LNCaP clone FGC (cell line): ENCODE data around the gene GPRIN1.

ENCODE experiments used
- DNase-seq: peaks from one replicate; pipeline ENCODE4 v3.0.0-alpha.2; 2011; ENCODE audit warnings: low read depth
- H3K4me3 ChIP-seq: 2 replicates; pipeline ENCODE4 v1.5.1; 2011; ENCODE audit warnings: mild to moderate bottlenecking, low read depth, low read length, control low read depth
- CTCF ChIP-seq: IDR thresholded peaks from 2 replicates; pipeline ENCODE4 v1.5.1; 2012; ENCODE audit warnings: mild to moderate bottlenecking; ENCODE audit not compliant: control insufficient read depth, insufficient read depth; ENCODE audit errors: extremely low read depth

Gene GPRIN1

DNA sequence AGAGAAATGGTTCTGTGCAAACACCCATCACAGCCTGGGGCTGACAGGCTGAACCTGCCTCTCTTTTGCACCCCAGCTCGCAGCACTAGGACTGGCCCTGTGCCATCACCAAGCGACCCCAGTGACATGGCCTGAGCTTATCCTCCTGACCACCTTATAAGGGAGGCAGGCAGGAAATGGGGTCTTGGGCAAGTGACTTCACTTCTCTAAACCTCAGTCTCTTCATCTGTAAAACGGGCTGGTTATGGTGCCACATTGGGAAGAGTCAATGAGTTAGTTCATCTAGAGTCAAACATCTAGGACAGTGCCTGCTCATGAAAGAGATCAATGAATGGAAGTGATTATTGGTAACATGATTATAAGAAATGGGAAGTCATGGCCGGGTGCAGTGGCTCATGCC lies 14.2 kb upstream of the GPRIN1 start:
- H3K4me3 ChIP-seq, result no peak overlapping the region
- TF ChIP-seq CTCF, result no peak
- DNase-seq, result no peak

DNA sequence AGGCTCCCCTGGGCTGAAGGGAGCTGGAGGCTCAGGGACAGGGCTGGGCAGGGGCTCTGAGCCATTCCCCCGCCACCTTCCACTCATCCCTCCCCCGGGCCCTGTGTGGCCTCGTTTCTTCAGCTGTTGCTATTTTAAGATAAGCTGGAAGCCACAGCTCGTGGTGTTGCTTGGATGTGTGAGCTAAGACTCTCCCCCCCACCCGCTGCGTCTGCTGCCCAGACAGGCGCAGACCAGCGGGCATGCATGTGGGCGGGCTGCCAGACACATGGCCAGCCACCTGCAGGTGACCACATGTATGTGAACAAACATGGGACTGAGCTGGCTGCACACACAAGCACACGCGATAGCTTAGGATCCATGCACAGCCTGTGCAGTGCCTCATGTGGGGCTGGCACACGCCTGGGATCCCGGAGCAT lies 11.7 kb upstream of the GPRIN1 start:
- TF ChIP-seq CTCF, result no peak
- DNase-seq, result no peak
- H3K4me3 ChIP-seq, result no peak overlapping the region

DNA sequence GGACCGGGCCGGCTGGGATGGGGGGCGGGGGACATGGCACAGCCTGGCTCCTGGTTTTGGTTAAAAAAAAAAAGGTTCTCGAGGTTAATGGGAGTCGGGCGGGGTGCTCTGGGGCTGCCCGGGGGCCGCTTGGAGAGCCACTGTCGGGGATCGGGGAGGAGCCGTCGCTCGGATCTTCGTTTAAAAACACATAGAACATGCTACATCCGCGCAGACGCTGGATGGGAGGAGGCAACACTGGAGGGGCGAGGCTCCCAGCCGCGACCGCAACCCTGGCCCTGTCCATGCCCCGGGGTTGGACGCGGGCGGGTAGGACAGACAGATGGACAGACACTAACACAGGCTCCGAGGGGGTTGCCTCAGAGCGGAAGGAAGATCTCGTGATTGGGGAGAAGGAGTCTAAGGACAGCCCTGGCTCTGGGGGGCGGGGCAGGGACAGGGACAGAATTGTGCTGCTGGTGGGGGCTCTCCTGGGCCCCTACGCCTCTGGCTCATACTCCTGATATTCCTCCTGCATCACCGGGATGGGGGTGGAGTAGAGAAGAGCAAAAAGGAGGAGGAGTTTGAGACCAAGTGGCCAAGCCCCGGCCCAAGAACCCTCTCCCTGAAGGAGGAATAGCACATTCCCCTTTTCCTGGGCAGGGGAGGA lies 10.5 kb upstream of the GPRIN1 start:
- no peak for DNase-seq
- no peak overlapping the region for H3K4me3 ChIP-seq
- TF ChIP-seq CTCF, result no peak

GRCh38 chr5:176619569-176620332 lies 9.8 kb upstream of the GPRIN1 start:
- H3K4me3 ChIP-seq, result no peak overlapping the region
- no peak for TF ChIP-seq CTCF

DNA sequence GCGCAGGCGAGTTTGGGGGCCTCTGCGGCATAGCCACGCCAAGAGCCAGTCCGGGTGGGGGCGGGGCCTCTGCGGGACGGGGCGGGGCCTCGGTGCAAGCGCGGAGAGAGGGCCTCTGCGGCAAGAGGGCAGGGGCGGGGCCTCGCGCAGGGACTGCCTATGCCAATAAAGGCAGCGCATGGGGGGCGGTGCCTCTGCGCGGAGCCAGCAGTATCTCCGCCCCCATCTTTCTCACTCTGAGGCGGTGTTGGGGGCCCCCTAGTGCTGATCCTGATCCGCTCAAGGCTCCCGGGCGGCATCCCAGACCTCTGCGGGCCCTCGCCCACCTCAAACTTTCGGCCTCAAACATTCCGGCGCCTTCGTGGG lies 9.2 kb upstream of the GPRIN1 start:
- TF ChIP-seq CTCF, result no peak
- H3K4me3 ChIP-seq, result no peak overlapping the region
- no peak for DNase-seq

More at GRCh38 chr5:176619569-176620332, 9.8 kb upstream of the GPRIN1 start:
- DNase-seq, result no peak

- no peak for DNase-seq
- no peak overlapping the region for H3K4me3 ChIP-seq
- TF ChIP-seq CTCF, result no peak
Observed at GRCh38 chr5:176618783-176619182, 8.8 kb upstream of the GPRIN1 start.
